PC-3 (cell line): ENCODE results near the gene CEMP1. TPM values are rescaled to one million over a fixed set of nuclear protein-coding genes. Genes with fewer than 3 reads are reported as not detected.
"Not testable (repeated sequence)": the region's sequence is repeated elsewhere in the genome, so short reads cannot be mapped to it uniquely, and the experiment has no call there.

Experiments
- ATAC-seq: fragments of 200-7000 bp; cut with Tn5 transposase; 2 replicates; pipeline ENCODE4 v1.9.1; 2020; ENCODE audit warnings: mild to moderate bottlenecking, moderate library complexity
- Bru-seq: library from RNA; stranded (reverse); fragments of 400-500 nt; gene quantifications from one replicate; lab custom pipeline; 2021; lab: Mats Ljungman, UMichigan
- BruChase-seq, 2 experiments: library from RNA; stranded (reverse); fragments of 400-500 nt; gene quantifications; one replicate each; lab custom pipeline; 2021; lab: Mats Ljungman, UMichigan
- BruUV-seq: library from RNA; stranded (reverse); fragments of 400-500 nt; replicated peaks from 2 replicates; lab custom pipeline; 2021; lab: Mats Ljungman, UMichigan
- CTCF ChIA-PET: fragments of 300-600 bp; sonication (Branson Sonifier 250); formaldehyde crosslinking; loops from one replicate; lab custom pipeline; 2022; ENCODE audit warnings: antibody characterized with exemption; lab: Charles Lee
- POLR2A ChIA-PET: fragments of 300-600 bp; sonication (Branson Sonifier 250); formaldehyde crosslinking; loops from one replicate; lab custom pipeline; 2022; ENCODE audit warnings: antibody characterized with exemption; ENCODE audit not compliant: unreplicated experiment; lab: Charles Lee
- DNase-seq: peaks from one replicate; pipeline ENCODE4 v3.0.0-alpha.2; 2015
- H2AFZ ChIP-seq: fragments of 300-600 bp; sonication (generic); 2 replicates; pipeline ENCODE4 v1.6.0; 2016; ENCODE audit warnings: antibody characterized with exemption, low read length
- H3F3A ChIP-seq: fragments of 300-600 bp; sonication (generic); one replicate; pipeline ENCODE4 v1.6.0; 2017; ENCODE audit warnings: antibody characterized with exemption, low read length, control low read depth, mild to moderate bottlenecking; ENCODE audit not compliant: unreplicated experiment
- H3K27ac ChIP-seq: fragments of 300-600 bp; sonication (generic); 2 replicates; pipeline ENCODE4 v1.5.1; 2016; ENCODE audit warnings: mild to moderate bottlenecking, low read length
- H3K27me3 ChIP-seq: fragments of 300-600 bp; sonication (generic); 2 replicates; pipeline ENCODE4 v1.6.1; 2016; ENCODE audit warnings: low read length, mixed read lengths
- H3K36me3 ChIP-seq: fragments of 300-600 bp; sonication (generic); 2 replicates; pipeline ENCODE4 v1.6.1; 2016; ENCODE audit warnings: low read depth, mixed run types, low read length, mixed read lengths
- H3K4me1 ChIP-seq: fragments of 300-600 bp; sonication (generic); 2 replicates; pipeline ENCODE4 v1.5.1; 2016; ENCODE audit warnings: low read length; ENCODE audit not compliant: insufficient read depth
- H3K4me2 ChIP-seq: fragments of 300-600 bp; sonication (generic); 2 replicates; pipeline ENCODE4 v1.6.0; 2016; ENCODE audit warnings: low read length
- H3K4me3 ChIP-seq: fragments of 300-600 bp; sonication (generic); 2 replicates; pipeline ENCODE4 v1.5.1; 2016; ENCODE audit warnings: mild to moderate bottlenecking, low read length, mixed read lengths
- H3K79me2 ChIP-seq: fragments of 300-600 bp; sonication (generic); 2 replicates; pipeline ENCODE4 v1.6.1; 2017; ENCODE audit warnings: low read length, mixed read lengths
- H3K9ac ChIP-seq: fragments of 300-600 bp; sonication (generic); 2 replicates; pipeline ENCODE4 v1.6.0; 2016; ENCODE audit warnings: mild to moderate bottlenecking, low read length
- H3K9me2 ChIP-seq: fragments of 300-600 bp; sonication (generic); replicated peaks from 2 replicates; pipeline ENCODE4 v1.6.1; 2016; ENCODE audit warnings: mixed run types, low read length, mixed read lengths
- H3K9me3 ChIP-seq: fragments of 300-600 bp; sonication (generic); 2 replicates; pipeline ENCODE4 v1.6.1; 2016; ENCODE audit warnings: low read length, mixed read lengths
- H4K20me1 ChIP-seq: fragments of 300-600 bp; sonication (generic); 2 replicates; pipeline ENCODE4 v1.6.1; 2016; ENCODE audit warnings: low read length, mixed read lengths
- EZH2 ChIP-seq: fragments of 300-600 bp; sonication (generic); IDR thresholded peaks from one replicate; pipeline ENCODE4 v1.6.1; 2017; ENCODE audit warnings: antibody characterized with exemption, mild to moderate bottlenecking, low read length; ENCODE audit not compliant: unreplicated experiment
- EZH2phosphoT487 ChIP-seq: fragments of 300-600 bp; sonication (generic); IDR thresholded peaks from 2 replicates; pipeline ENCODE4 v1.6.1; 2018; ENCODE audit warnings: mild to moderate bottlenecking, antibody characterized with exemption, low read length, borderline replicate concordance
- intact Hi-C: fragments of 100-400 bp; cut with micrococcal nuclease; formaldehyde crosslinking; loops from 2 replicates; pipeline ENCODE4 v1.9.0; 2023
- long read RNA-seq: library from polyadenylated mRNA; unstranded; transcript quantifications from one replicate; pipeline ENCODE4 v2.0.0, GENCODE V29; 2021; ENCODE audit not compliant: unreplicated experiment
- total RNA-seq: library from RNA; depleted of rRNA; stranded (reverse); fragments of >200 nt; gene quantifications from 2 replicates; pipeline ENCODE4 v1.2.3, GENCODE V29; 2014; rRNA removed
- TF ChIP-seq, protein P1 (sequence below): fragments of 300-600 bp; sonication (generic); conservative IDR thresholded peaks from 2 replicates; pipeline ENCODE4 v1.5.1; 2017; ENCODE audit warnings: antibody characterized with exemption, low read depth, mild to moderate bottlenecking, low read length

CEMP1 gene
- total RNA-seq (0.46 TPM in 1 of 2 replicates, not detected in the other), Bru-seq, nascent RNA (percentile 15 among the genes with signal in this experiment), BruChase-seq, experiment 1, labeled RNA remaining after a 6-hour chase (not detected), BruChase-seq, experiment 2, labeled RNA remaining after a 2-hour chase (not detected)
- long read RNA-seq, partial matches to known transcripts: 0 of 1 reads
- long read RNA-seq, other reads (novel, unspliced or antisense): 0 of 1 reads

GRCh38 chr16:2531371-2531695 is at the start of gene CEMP1:
Gene CEMP1 (minus strand): TSS chr16:2531408. CDS start chr16:2531073, 335 bp downstream.
- DNase-seq (no peak), ATAC-seq (no peak)
- Histone ChIP-seq H3K79me2 (no peaks in the 10 kb centered on the region), H3K9me3 (no peaks in the 10 kb centered on the region), H3K9ac (peak within 1 kb of the TSS; percentile 70), H3F3A (no peaks in the 10 kb centered on the region), H3K4me1 (peaks cover 7% of the 10 kb centered on the region; the same call in 1 of the 2 replicates), H3K36me3 (no peaks in the 10 kb centered on the region; the same call in 1 of the 2 replicates), H2AFZ (peak within 1 kb of the TSS; percentile 63), H3K4me3 (peak within 1 kb of the TSS; percentile 69), H3K27me3 (no peaks in the 10 kb centered on the region), H4K20me1 (no peaks in the 10 kb centered on the region), H3K9me2 (no peaks in the 10 kb centered on the region), H3K27ac (peak within 1 kb of the TSS; percentile 51), H3K4me2 (peak within 1 kb of the TSS; percentile 94)
- ChIA-PET POLR2A (interaction anchor here (0.5 kb wide), 1 partner anchor 10 kb away, joined by 14 read pairs; no protein-coding TSS in a partner anchor), CTCF (no interaction called here)
- TF ChIP-seq EZH2: no peak
- TF ChIP-seq, protein P1, sequence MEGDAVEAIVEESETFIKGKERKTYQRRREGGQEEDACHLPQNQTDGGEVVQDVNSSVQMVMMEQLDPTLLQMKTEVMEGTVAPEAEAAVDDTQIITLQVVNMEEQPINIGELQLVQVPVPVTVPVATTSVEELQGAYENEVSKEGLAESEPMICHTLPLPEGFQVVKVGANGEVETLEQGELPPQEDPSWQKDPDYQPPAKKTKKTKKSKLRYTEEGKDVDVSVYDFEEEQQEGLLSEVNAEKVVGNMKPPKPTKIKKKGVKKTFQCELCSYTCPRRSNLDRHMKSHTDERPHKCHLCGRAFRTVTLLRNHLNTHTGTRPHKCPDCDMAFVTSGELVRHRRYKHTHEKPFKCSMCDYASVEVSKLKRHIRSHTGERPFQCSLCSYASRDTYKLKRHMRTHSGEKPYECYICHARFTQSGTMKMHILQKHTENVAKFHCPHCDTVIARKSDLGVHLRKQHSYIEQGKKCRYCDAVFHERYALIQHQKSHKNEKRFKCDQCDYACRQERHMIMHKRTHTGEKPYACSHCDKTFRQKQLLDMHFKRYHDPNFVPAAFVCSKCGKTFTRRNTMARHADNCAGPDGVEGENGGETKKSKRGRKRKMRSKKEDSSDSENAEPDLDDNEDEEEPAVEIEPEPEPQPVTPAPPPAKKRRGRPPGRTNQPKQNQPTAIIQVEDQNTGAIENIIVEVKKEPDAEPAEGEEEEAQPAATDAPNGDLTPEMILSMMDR: no peak
- TF ChIP-seq EZH2phosphoT487: no peak
- intact Hi-C loops: no loop called here
- BruUV-seq: no TSS peak

DNA sequence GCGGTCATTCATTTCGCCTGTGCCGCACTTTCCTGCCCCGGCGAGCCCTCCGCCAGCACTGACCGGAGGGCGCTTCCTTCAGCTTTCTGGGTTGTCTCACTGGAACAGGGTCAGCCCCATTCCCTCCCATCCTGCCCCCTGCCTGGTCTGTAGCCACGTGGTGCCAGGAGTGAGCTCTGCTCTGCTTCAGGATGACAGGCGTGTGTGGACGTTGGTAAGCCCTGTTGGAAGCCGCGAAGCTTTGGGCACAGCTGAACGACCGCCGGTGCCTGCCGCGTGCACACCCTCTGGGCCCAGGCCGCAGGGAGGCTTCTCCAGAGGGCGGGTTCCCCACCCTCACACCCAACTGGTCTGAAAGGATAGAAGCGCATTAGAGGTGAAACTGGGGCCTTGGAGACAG is 49.6 kb upstream of the CEMP1 start:
- H3K27ac ChIP-seq, H2AFZ ChIP-seq, H3K27me3 ChIP-seq, H3K79me2 ChIP-seq, H3K9ac ChIP-seq, H3F3A ChIP-seq, POLR2A ChIA-PET, H3K9me3 ChIP-seq, ATAC-seq, H4K20me1 ChIP-seq, CTCF ChIA-PET, H3K4me1 ChIP-seq, DNase-seq, H3K4me3 ChIP-seq, H3K9me2 ChIP-seq, H3K4me2 ChIP-seq, H3K36me3 ChIP-seq, intact Hi-C loops, BruUV-seq: not testable (repeated sequence)

- H2AFZ ChIP-seq, H3K79me2 ChIP-seq, H3F3A ChIP-seq, H3K36me3 ChIP-seq, BruUV-seq, ATAC-seq, intact Hi-C loops, CTCF ChIA-PET, H3K4me2 ChIP-seq, H3K9ac ChIP-seq, H3K27ac ChIP-seq, H3K4me1 ChIP-seq, H3K9me2 ChIP-seq, H3K4me3 ChIP-seq, POLR2A ChIA-PET, H4K20me1 ChIP-seq, H3K27me3 ChIP-seq, DNase-seq, H3K9me3 ChIP-seq: not testable (repeated sequence)
Observed at GRCh38 chr16:2580143-2580542, 48.9 kb upstream of the CEMP1 start.

DNA sequence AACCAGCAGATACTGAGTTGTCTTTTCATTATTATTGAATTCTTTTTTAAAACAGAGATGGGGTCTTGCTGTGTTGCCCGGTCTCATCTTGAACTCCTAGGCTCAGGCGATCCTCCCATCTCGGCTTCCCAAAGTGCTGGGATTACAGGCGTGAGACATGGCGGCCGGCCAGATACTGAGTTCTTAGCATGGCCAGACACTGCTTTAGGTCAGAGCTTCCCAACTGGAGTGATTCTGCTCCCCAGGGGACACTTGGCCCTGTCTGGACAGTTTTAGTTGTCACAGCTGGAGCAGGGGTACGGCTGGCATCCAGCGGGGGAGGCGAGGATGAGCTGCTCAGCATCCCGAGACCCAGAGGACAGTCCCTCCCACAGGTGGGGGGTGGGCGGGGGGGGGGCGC is 47.7 kb upstream of the CEMP1 start:
- BruUV-seq, H3K9ac ChIP-seq, POLR2A ChIA-PET, H3K79me2 ChIP-seq, CTCF ChIA-PET, H3K27ac ChIP-seq, DNase-seq, H3K9me3 ChIP-seq, intact Hi-C loops, H3K36me3 ChIP-seq, H4K20me1 ChIP-seq, ATAC-seq, H3K4me3 ChIP-seq, H3K4me1 ChIP-seq, H3K4me2 ChIP-seq, H3K9me2 ChIP-seq, H3F3A ChIP-seq, H2AFZ ChIP-seq, H3K27me3 ChIP-seq: not testable (repeated sequence)

GRCh38 chr16:2577044-2577443 is 45.8 kb upstream of the CEMP1 start:
- H3K79me2 ChIP-seq, H4K20me1 ChIP-seq, H3K27me3 ChIP-seq, DNase-seq, intact Hi-C loops, POLR2A ChIA-PET, H3K4me2 ChIP-seq, H3K36me3 ChIP-seq, H3K4me3 ChIP-seq, H2AFZ ChIP-seq, H3K4me1 ChIP-seq, H3K9me3 ChIP-seq, H3K9me2 ChIP-seq, H3K9ac ChIP-seq, ATAC-seq, H3F3A ChIP-seq, BruUV-seq, H3K27ac ChIP-seq, CTCF ChIA-PET: not testable (repeated sequence)

GRCh38 chr16:2575839-2576238 is 44.6 kb upstream of the CEMP1 start:
- H2AFZ ChIP-seq, DNase-seq, H3K9me2 ChIP-seq, intact Hi-C loops, ATAC-seq, H3K4me1 ChIP-seq, H3K4me3 ChIP-seq, H3K36me3 ChIP-seq, H3K27me3 ChIP-seq, H3K9me3 ChIP-seq, BruUV-seq, H3F3A ChIP-seq, CTCF ChIA-PET, H3K79me2 ChIP-seq, H3K27ac ChIP-seq, H3K9ac ChIP-seq, H4K20me1 ChIP-seq, H3K4me2 ChIP-seq, POLR2A ChIA-PET: not testable (repeated sequence)
